DMS 273 (cell line): ENCODE measurements around the gene ENTPD8.
"Not testable (repeated sequence)": the region's sequence is repeated elsewhere in the genome, so short reads cannot be mapped to it uniquely, and the experiment has no call there.

ENCODE experiments used
- DNase-seq: peaks from one replicate; lab custom pipeline; 2025; ENCODE audit not compliant: unreplicated experiment; lab: John Stamatoyannopoulos, UW

The ENTPD8 gene

GRCh38 chr9:137396634-137397367, 44.4 kb downstream of the ENTPD8 start:
- DNase-seq = no peak

DNA sequence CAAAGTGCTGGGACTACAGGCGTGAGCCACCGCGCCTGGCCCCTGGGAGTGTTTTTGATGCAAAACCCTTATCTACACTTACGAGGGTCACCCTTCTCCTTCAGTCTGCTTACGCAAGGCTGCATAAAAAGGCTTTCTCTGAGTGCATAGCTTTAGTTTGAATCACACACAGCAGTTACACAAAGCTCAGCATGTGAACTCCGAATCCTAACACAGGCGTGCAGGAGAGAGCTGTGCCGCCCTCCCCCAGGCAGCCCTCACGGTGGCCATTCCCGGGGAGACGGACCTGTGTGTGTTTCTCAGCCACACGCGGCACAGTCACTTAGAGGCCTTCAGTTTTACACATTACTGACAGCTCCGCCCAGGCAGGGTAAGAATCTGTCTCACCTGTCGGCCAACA, 44.9 kb downstream of the ENTPD8 start:
- no peak for DNase-seq

DNA sequence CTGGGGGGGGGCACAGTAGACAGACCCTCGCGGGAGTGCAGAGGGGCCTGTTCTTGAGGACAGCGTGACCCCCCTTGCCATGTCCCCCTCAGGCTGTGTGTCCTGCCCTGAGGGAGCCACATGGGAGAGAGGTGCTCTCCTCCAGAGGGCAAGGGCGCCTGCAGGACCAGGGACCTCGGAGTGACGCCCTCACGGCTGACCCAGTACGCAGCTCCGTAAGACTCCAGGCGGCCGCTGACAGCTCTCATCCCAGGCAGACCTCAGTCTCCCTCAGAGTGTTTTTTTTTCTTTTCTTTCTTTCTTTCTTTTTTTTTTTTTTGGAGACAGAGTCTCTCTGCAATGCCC, 45.5 kb downstream of the ENTPD8 start:
- DNase-seq = no peak

- no peak for DNase-seq
Observed at GRCh38 chr9:137394866-137395665, 46.1 kb downstream of the ENTPD8 start.

- no peak for DNase-seq
Observed at GRCh38 chr9:137393176-137394150, 47.7 kb downstream of the ENTPD8 start.

DNA sequence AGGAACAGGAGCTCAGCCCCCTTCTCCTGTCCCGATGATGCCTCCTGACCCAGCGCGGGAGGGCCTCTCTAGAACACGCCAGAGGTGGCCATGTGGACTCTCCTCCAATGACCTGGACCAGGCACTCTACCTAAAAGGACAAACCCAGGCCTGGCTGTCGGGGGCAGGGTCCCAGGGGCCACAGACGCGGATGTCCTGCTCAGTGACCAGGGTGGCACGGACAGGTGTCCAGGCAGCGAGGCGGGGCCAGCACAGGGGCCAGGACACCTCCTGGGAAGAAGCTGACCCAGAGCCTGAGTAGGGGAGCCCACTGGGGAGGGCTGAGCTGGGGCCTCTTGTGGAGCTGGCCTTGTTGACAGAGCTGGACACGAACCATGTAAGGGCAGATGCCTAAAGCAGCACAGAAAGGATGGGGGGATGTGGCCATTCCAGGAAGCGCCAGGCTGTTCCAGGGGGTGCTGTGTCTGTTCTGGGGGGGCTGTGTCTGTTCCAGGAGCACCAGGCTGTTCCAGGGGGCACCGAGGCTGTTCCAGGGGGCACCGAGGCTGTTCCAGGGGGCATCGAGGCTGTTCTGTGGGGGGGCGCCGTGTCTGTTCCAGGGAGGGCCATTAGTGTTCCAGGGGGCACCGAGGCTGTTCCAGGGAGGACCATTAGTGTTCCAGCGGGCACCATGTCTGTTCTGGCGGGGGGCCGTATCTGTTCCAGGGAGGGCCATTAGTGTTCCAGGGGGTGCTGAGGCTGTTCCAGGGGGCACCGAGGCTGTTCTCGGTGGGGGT, 48.7 kb downstream of the ENTPD8 start:
- no peak for DNase-seq

- no peak for DNase-seq
Observed at GRCh38 chr9:137391411-137391754, 49.8 kb downstream of the ENTPD8 start.

- DNase-seq = peak; percentile 72
Observed at GRCh38 chr9:137390553-137391410, 50.4 kb downstream of the ENTPD8 start.

GRCh38 chr9:137389428-137389746, 51.8 kb downstream of the ENTPD8 start:
- DNase-seq = no peak

DNA sequence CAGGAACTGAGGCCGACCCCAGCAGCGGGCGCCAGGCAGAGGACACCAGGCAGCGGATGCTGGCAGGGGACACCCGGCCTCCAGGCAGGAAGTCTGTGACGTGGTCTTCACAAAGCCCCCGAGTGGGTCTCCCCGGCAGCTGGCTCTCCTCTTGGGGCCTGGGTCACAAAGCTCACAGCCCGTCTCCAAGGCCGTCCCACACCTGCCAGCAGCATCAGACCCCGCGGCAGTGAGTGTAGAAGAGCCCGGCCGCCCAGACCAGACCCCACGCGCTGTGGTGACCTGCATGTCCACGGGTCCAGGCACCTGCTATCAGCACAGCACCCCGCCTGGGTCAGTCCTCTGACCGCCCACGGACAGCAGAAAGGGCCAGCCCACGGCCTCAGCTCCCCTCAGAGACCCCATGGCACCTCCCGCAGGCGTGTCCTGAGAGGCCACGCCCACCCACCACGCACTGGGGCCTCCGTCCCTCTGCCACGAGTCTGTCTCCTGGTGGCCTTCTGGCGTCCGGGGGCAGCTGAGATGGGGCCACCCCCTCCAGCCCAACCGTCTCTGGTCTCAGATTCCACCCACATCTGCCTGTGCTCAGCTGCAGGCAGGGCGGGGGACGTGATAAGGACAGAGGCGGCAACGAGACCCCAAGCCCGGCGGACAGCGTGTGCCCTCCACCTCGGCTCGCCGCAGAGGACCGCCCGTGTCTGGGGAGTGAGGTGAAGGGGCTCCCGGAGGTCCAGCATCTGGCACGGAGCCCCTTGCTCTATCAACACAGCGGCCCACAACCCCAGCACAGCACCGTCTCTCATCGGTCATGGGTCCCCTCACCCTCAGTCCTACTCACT, 52.3 kb downstream of the ENTPD8 start:
- DNase-seq = no peak

DNA sequence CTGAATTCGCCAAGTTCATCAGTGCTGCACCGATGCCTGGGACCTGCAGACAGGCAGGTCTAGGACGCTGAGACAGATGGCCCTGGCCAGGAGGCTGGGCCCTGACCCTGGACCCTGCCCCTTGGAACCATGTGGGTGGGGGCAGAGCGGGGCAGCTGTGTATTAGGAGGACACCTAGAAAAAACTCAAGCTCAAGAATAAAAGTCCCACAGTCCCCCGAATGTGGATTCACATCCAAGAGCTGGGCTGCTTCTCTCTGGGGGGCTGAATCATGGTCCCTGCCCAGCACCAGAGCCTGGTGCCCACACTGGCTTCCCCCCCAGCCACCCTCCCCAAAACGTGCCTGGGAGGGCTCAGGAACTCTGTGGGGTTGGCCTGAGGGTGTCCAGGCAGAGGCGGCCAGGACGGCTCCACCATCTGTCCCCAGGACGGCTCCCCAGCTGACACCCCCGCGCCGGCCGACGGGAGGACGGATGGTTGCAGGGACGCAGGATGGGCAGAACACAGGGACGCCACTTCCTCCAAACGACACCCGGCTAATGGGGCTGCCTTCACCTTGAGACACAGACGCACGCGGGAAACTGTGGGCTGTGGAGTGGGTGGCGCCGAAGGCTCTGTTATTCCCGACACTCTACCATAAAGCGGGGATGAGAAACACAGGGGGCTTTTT, 53.1 kb downstream of the ENTPD8 start:
- DNase-seq = no peak

DNA sequence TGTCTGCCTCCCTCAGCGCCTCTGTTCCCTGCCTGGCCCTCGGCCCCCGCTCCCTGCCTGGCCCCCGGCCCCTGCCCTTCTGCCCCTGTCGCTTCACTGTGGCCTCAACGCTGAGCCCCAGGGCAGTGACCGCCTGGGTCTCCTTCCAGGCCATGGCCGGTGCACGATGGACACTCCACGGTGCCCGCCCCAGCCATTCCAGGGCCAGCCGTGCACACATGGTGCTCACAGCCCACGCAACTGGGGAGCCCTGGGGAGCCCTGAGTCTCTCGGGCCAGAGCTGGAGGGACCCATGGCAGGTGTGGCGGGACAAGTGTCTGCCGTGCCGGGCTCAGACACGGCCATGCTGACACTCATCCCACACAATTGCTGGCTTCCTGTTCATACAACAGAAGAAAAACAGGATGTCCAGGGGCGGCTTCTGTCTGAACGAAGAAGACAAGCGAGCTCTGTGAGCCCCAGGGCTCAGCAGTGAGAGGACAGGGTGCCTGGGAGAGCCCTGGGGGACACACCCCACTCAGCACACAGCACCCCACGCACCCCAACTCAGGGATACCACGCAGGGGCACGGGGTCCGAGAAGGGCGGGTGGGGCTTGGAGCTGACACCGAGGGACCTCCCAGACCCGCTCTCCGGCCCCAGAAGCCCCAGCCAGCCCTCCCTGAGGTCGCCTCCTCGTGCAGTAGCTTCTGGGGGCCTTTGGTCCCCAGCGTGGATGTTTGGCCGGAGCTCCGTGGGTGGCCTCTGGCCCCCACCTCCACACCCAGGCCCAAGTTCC, 53.9 kb downstream of the ENTPD8 start:
- no peak for DNase-seq

- DNase-seq = not testable (repeated sequence)
Observed at GRCh38 chr9:137386507-137387113, 54.5 kb downstream of the ENTPD8 start.

DNA sequence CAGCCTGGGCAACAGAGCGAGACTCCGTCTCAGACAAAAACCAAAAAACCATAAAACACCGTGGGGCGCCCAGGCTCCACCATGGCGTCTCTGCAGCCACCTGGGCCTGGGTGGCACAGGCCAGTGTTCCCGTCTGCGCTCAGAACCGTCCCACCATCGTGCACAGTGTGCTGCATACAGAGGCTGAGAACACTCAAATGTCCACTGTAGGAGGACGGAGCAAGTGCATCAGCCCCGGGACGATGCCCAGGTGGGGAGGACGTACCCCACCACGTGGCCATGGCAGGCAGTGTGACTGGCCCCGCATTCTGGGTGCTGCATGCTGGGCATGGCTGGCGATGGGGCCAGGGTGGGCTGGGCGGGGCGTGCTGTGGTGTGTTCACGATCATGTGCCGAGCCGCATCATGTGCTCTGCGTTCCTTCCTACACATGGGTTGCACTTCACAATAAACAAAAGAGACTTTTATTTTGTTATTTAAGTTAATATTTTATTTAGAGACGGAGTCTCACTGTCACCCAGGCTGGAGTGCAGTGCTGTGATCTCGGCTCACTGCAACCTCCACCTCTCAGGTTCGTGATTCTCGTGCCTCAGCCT, 56.0 kb downstream of the ENTPD8 start:
- no peak for DNase-seq
